Suprapubic skin (tissue), 3 donors: ENCODE data around the gene MAP1B.

Experiments
- CTCF ChIP-seq, 2 donors: fragments of 200-600 bp in 1 of 2; fragments of 450-650 bp in 1 of 2; sonication (generic) in 1 of 2; IDR thresholded peaks; one replicate each; pipeline ENCODE4 v1.5.1; 2016 to 2019; ENCODE audit warnings: antibody characterized with exemption in 2 of 2, mild to moderate bottlenecking in 1 of 2, moderate library complexity in 1 of 2
- POLR2AphosphoS5 ChIP-seq, 3 donors: sonication (generic); formaldehyde crosslinking; IDR thresholded peaks; one replicate each; pipeline ENCODE4 v1.6.1; 2017; ENCODE audit warnings: antibody characterized with exemption in 3 of 3

DNA sequence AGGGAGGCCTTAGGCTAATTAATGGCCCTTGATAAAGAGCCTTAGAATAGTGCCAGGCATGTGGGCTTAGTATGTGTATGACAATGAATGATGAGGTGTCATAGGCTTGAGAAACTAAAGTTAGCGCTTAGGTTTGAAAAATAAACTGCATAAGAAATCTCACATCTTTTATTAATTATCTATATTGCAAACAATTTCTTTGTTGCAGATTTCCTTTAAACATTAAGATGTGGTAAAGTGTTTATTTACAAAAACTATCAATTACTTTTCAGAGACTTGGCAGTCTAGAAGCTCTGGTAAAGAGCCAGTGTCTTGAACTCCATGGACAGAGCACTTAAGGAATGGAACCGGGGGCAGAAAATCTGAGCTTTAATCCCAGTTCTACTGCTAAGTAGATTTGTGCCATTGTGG, 23.1 kb downstream of the MAP1B start:
- no peak for TF ChIP-seq CTCF (IDR thresholded peaks at IDR 0.05)
- no peak for TF ChIP-seq POLR2AphosphoS5 (IDR thresholded peaks at IDR 0.05)
